Activated CD8-positive, alpha-beta memory T cell treated with anti-CD3 and anti-CD28 coated beads for 1 hour (primary cell): ENCODE results near the gene OR6B3.
A peak's percentile ranks its signal among the peaks of the same experiment; 100 is the strongest.
"Not testable (repeated sequence)": the region's sequence is repeated elsewhere in the genome, so short reads cannot be mapped to it uniquely, and the experiment has no call there.

Source experiments
- DNase-seq, 2 donors: peaks; one replicate each; pipeline ENCODE4 v3.0.0-alpha.2; 2020; ENCODE audit warnings: low read depth in 1 of 2; ENCODE audit errors: extremely low read depth in 1 of 2

The OR6B3 gene

GRCh38 chr2:240045098-240045497 lies 8.2 kb downstream of the OR6B3 start:
- no peak for DNase-seq

- not testable (repeated sequence) for DNase-seq
These were observed 9.2 kb downstream of the OR6B3 start for GRCh38 chr2:240044096-240044495.

GRCh38 chr2:240043279-240043989 lies 9.9 kb downstream of the OR6B3 start:
- DNase-seq = no peak

GRCh38 chr2:240042740-240043139 lies 10.6 kb downstream of the OR6B3 start:
- no peak for DNase-seq

GRCh38 chr2:240041363-240041762 lies 12.0 kb downstream of the OR6B3 start:
- no peak for DNase-seq

- no peak for DNase-seq
These were observed 16.0 kb downstream of the OR6B3 start for GRCh38 chr2:240037358-240037757.

- DNase-seq = no peak
These were observed 20.0 kb downstream of the OR6B3 start for GRCh38 chr2:240033330-240033678.

- no peak for DNase-seq
These were observed 20.7 kb downstream of the OR6B3 start for GRCh38 chr2:240032406-240033329.

- DNase-seq = no peak
These were observed 22.8 kb downstream of the OR6B3 start, which contains the start of gene OR6B2 for GRCh38 chr2:240030379-240031094. OR6B2 (minus strand) TSS chr2:240030429; CDS start chr2:240030429, 0 bp downstream.

- DNase-seq = no peak
These were observed 28.6 kb downstream of the OR6B3 start for GRCh38 chr2:240024766-240025165.

- DNase-seq = no peak
These were observed 29.5 kb downstream of the OR6B3 start for GRCh38 chr2:240023792-240024191.

GRCh38 chr2:240021488-240022104 lies 31.7 kb downstream of the OR6B3 start:
- peak in 1 of 2 donors; percentile 39 for DNase-seq

GRCh38 chr2:240018071-240018750 lies 35.1 kb downstream of the OR6B3 start:
- DNase-seq = no peak

- no peak for DNase-seq
These were observed 39.0 kb downstream of the OR6B3 start for GRCh38 chr2:240014327-240014726.

- DNase-seq = no peak
These were observed 40.0 kb downstream of the OR6B3 start for GRCh38 chr2:240013343-240013742.

- no peak for DNase-seq
These were observed 50.3 kb downstream of the OR6B3 start for GRCh38 chr2:240002983-240003382.

- no peak for DNase-seq
These were observed 52.6 kb downstream of the OR6B3 start for GRCh38 chr2:240000671-240001070.

- DNase-seq = no peak
These were observed 55.5 kb downstream of the OR6B3 start for GRCh38 chr2:239997686-239998409.
